GM18868 (cell line): ENCODE results near the gene SAMD13.
"Not testable (repeated sequence)": the region's sequence is repeated elsewhere in the genome, so short reads cannot be mapped to it uniquely, and the experiment has no call there.

ENCODE experiments used
- ATAC-seq: cut with Tn5 transposase; IDR thresholded peaks from one replicate; pipeline ENCODE4 v1.9.1; 2021; ENCODE audit warnings: mild to moderate bottlenecking, moderate library complexity; ENCODE audit not compliant: unreplicated experiment

Gene SAMD13

GRCh38 chr1:84283381-84283780 is 18.1 kb upstream of the SAMD13 start:
- ATAC-seq, result no peak

GRCh38 chr1:84286071-84286470 is 15.4 kb upstream of the SAMD13 start:
- ATAC-seq, result no peak

- not testable (repeated sequence) for ATAC-seq
These were observed 14.1 kb upstream of the SAMD13 start for GRCh38 chr1:84287389-84287788.

GRCh38 chr1:84289169-84289785 is 12.2 kb upstream of the SAMD13 start:
- ATAC-seq, result no peak

- no peak for ATAC-seq
These were observed 9.4 kb upstream of the SAMD13 start for GRCh38 chr1:84291882-84292655.

GRCh38 chr1:84293766-84294165 is 7.7 kb upstream of the SAMD13 start:
- no peak for ATAC-seq

- ATAC-seq, result no peak
These were observed 6.8 kb upstream of the SAMD13 start for GRCh38 chr1:84294751-84295150.

- ATAC-seq, result no peak
These were observed 3.8 kb upstream of the SAMD13 start for GRCh38 chr1:84297546-84298244.

GRCh38 chr1:84298328-84298683 is 3.2 kb upstream of the SAMD13 start:
- ATAC-seq, result peak; percentile 77

GRCh38 chr1:84298684-84299535 is 2.6 kb upstream of the SAMD13 start:
- ATAC-seq, result peak; percentile 46

- no peak for ATAC-seq
These were observed 1.9 kb upstream of the SAMD13 start for GRCh38 chr1:84299536-84300170.

GRCh38 chr1:84300501-84300900 is 1.0 kb upstream of the SAMD13 start:
- ATAC-seq, result no peak

- ATAC-seq, result no peak
These were observed 377 bp downstream of the SAMD13 start for GRCh38 chr1:84301785-84302385.

- ATAC-seq, result no peak
These were observed 1.9 kb downstream of the SAMD13 start for GRCh38 chr1:84303314-84303830.

GRCh38 chr1:84307398-84307797 is 5.9 kb downstream of the SAMD13 start:
- no peak for ATAC-seq

GRCh38 chr1:84311296-84311695 is 9.8 kb downstream of the SAMD13 start:
- ATAC-seq, result no peak

- ATAC-seq, result no peak
These were observed 18.2 kb downstream of the SAMD13 start for GRCh38 chr1:84319662-84320061.

GRCh38 chr1:84327830-84328229 is 26.3 kb downstream of the SAMD13 start:
- no peak for ATAC-seq

- ATAC-seq, result no peak
These were observed 28.8 kb downstream of the SAMD13 start for GRCh38 chr1:84330125-84330984.
